Liver (tissue), 3 donors: ENCODE data around the gene RALGDS.

Source experiments
- EGR1 ChIP-seq, 2 donors: IDR thresholded peaks; 2 replicates each; pipeline ENCODE4 v1.6.1; 2016 to 2018; ENCODE audit warnings: antibody characterized with exemption in 2 of 2, low read depth in 2 of 2
- FOXA1 ChIP-seq: IDR thresholded peaks from 2 replicates; pipeline ENCODE4 v1.6.1; 2016; ENCODE audit warnings: antibody characterized with exemption
- GABPA ChIP-seq, 2 donors: IDR thresholded peaks in 1 of 2; conservative IDR thresholded peaks in 1 of 2; 2 replicates each; pipeline ENCODE4 v1.6.1; 2016; ENCODE audit warnings: antibody characterized with exemption in 2 of 2, mild to moderate bottlenecking in 1 of 2, moderate library complexity in 1 of 2
- JUND ChIP-seq, 2 donors: IDR thresholded peaks; 2 replicates each; pipeline ENCODE4 v1.6.1; 2016; ENCODE audit warnings: antibody characterized with exemption in 2 of 2
- RAD21 ChIP-seq, 2 donors: IDR thresholded peaks; 2 replicates each; pipeline ENCODE4 v1.6.1; 2016; ENCODE audit warnings: antibody characterized with exemption in 2 of 2, mild to moderate bottlenecking in 2 of 2
- SP1 ChIP-seq: IDR thresholded peaks from 2 replicates; pipeline ENCODE4 v1.6.1; 2018; ENCODE audit warnings: antibody characterized with exemption, mild to moderate bottlenecking
- TAF1 ChIP-seq: conservative IDR thresholded peaks from 2 replicates; pipeline ENCODE4 v1.6.1; 2016; ENCODE audit warnings: antibody characterized with exemption, mild to moderate bottlenecking
- YY1 ChIP-seq: IDR thresholded peaks from 2 replicates; pipeline ENCODE4 v1.6.1; 2016; ENCODE audit warnings: antibody characterized with exemption, mild to moderate bottlenecking
- TF ChIP-seq, protein P1 (sequence below): fragments of 150-350 bp; IDR thresholded peaks from 2 replicates; pipeline ENCODE4 v1.5.1; 2017; ENCODE audit warnings: improper control_type of control experiment, low read depth, low read length; ENCODE audit not compliant: missing input control
- donor health status: healthy.
- donor health status: healthy.

GRCh38 chr9:133115604-133116345 lies 5.3 kb downstream of the RALGDS start:
- TF ChIP-seq, protein P1, sequence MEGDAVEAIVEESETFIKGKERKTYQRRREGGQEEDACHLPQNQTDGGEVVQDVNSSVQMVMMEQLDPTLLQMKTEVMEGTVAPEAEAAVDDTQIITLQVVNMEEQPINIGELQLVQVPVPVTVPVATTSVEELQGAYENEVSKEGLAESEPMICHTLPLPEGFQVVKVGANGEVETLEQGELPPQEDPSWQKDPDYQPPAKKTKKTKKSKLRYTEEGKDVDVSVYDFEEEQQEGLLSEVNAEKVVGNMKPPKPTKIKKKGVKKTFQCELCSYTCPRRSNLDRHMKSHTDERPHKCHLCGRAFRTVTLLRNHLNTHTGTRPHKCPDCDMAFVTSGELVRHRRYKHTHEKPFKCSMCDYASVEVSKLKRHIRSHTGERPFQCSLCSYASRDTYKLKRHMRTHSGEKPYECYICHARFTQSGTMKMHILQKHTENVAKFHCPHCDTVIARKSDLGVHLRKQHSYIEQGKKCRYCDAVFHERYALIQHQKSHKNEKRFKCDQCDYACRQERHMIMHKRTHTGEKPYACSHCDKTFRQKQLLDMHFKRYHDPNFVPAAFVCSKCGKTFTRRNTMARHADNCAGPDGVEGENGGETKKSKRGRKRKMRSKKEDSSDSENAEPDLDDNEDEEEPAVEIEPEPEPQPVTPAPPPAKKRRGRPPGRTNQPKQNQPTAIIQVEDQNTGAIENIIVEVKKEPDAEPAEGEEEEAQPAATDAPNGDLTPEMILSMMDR: no peak
- TF ChIP-seq GABPA (IDR thresholded peaks at IDR 0.05 in 1 of 2, conservative IDR thresholded peaks at IDR 0.05 in 1 of 2) (no peak), JUND (IDR thresholded peaks at IDR 0.05) (no peak), TAF1 (no peak), SP1 (no peak), EGR1 (IDR thresholded peaks at IDR 0.05; ENCODE audit: low read depth in 2 of 2) (no peak), FOXA1 (no peak), RAD21 (IDR thresholded peaks at IDR 0.05) (no peak), YY1 (no peak)
